ENCODE data around the gene SNX27.

GRCh38 chr1:151611288-151611790 lies 511 bp upstream of the SNX27 start:
- TF ChIP-seq ZBTB43 (CRISPR knock-in tag; IDR thresholded peaks at IDR 0.05) = no peak
- no peak for TF ChIP-seq CTCF (IDR thresholded peaks at IDR 0.05)
- TF ChIP-seq USF2 (CRISPR knock-in tag; IDR thresholded peaks at IDR 0.05) = no peak
- TF ChIP-seq FOXP1 (CRISPR knock-in tag; IDR thresholded peaks at IDR 0.05; ENCODE audit: borderline replicate concordance) = no peak
- no peak for TF ChIP-seq ATF2 (CRISPR knock-in tag; IDR thresholded peaks at IDR 0.05; ENCODE audit: borderline replicate concordance, low read depth)
- no peak for TF ChIP-seq IRF2 (CRISPR knock-in tag; IDR thresholded peaks at IDR 0.05; ENCODE audit: borderline replicate concordance, low read depth)
- no peak for TF ChIP-seq USF1 (CRISPR knock-in tag; IDR thresholded peaks at IDR 0.05)
- no peak for TF ChIP-seq ZNF423 (CRISPR knock-in tag; IDR thresholded peaks at IDR 0.05)
- TF ChIP-seq ERG (CRISPR knock-in tag; IDR thresholded peaks at IDR 0.05) = no peak
- no peak for TF ChIP-seq ATF1 (CRISPR knock-in tag; IDR thresholded peaks at IDR 0.05)
- no peak for TF ChIP-seq MYBL2 (CRISPR knock-in tag; IDR thresholded peaks at IDR 0.05)
- no peak for TF ChIP-seq ELF4 (CRISPR knock-in tag; IDR thresholded peaks at IDR 0.05; ENCODE audit: low read depth)

Data from WTC11 (cell line).